ENCODE data around the gene TRIL. TPM values are rescaled to one million over a fixed set of nuclear protein-coding genes. Genes with fewer than 3 reads are reported as not detected.
A peak's percentile ranks its signal among the peaks of the same experiment; 100 is the strongest.

The TRIL gene
- total RNA-seq, 1 donor from 2014 or later, result 0.06 TPM

- no peak overlapping the region for H3K4me3 ChIP-seq (ENCODE audit: low read depth, low read length)
- TF ChIP-seq CTCF (conservative IDR thresholded peaks at IDR 0.05; ENCODE audit: low read depth, low read length), result peak; percentile 87
- no peak for DNase-seq (ENCODE audit: low read depth)
These were observed 36.3 kb downstream of the TRIL start for GRCh38 chr7:28921822-28922221.

- DNase-seq (ENCODE audit: low read depth), result no peak
- no peak for TF ChIP-seq CTCF (conservative IDR thresholded peaks at IDR 0.05; ENCODE audit: low read depth, low read length)
- H3K4me3 ChIP-seq (ENCODE audit: low read depth, low read length), result no peak overlapping the region
These were observed 37.7 kb downstream of the TRIL start for GRCh38 chr7:28920424-28920823.

DNA sequence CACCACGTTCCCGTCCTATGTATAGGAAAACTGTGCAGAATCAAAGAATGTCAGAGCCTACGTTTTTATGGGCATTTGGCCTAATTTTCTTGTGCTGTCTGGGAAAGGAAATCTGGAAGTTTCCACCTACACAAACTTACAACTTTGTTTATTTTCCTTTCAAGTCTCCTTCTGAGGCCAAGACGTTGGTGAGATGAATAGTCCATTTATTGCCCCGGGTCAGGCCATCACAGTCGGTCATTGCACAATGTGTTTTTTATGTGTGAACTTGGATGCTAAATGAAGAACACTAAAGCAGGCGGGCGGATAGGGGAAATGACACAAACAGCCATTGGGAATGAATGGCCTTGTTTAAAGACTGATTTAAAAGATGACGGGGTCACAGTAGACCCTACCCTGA lies 38.6 kb downstream of the TRIL start:
- TF ChIP-seq CTCF (conservative IDR thresholded peaks at IDR 0.05; ENCODE audit: low read depth, low read length), result no peak
- no peak overlapping the region for H3K4me3 ChIP-seq (ENCODE audit: low read depth, low read length)
- no peak for DNase-seq (ENCODE audit: low read depth)

DNA sequence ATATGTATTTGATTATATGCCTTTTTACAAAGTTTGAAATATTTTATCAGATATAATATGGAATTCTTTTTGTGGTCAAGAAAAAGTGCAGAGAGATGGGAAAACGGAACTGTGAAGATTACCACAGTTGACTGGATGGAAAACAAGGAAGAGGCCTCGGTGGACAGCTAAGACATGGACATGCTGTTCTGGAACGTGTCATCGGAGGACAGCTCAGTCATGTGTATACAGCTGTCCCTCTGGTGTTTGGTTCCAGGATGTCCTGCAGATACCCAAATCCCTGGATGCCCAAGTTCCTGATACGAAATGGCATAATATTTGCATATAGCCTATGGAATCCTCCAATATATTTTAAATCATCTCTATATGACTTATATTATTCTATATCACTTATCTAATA lies 49.4 kb downstream of the TRIL start:
- H3K4me3 ChIP-seq (ENCODE audit: low read depth, low read length), result no peak overlapping the region
- TF ChIP-seq CTCF (conservative IDR thresholded peaks at IDR 0.05; ENCODE audit: low read depth, low read length), result no peak
- no peak for DNase-seq (ENCODE audit: low read depth)

- TF ChIP-seq CTCF (conservative IDR thresholded peaks at IDR 0.05; ENCODE audit: low read depth, low read length), result no peak
- H3K4me3 ChIP-seq (ENCODE audit: low read depth, low read length), result no peak overlapping the region
- no peak for DNase-seq (ENCODE audit: low read depth)
These were observed 52.7 kb downstream of the TRIL start for GRCh38 chr7:28905464-28905863.

- peak overlapping the region; percentile 36 for H3K4me3 ChIP-seq (ENCODE audit: low read depth, low read length)
- TF ChIP-seq CTCF (conservative IDR thresholded peaks at IDR 0.05; ENCODE audit: low read depth, low read length), result no peak
- DNase-seq (ENCODE audit: low read depth), result no peak
These were observed 53.5 kb downstream of the TRIL start for GRCh38 chr7:28904578-28905048.

DNA sequence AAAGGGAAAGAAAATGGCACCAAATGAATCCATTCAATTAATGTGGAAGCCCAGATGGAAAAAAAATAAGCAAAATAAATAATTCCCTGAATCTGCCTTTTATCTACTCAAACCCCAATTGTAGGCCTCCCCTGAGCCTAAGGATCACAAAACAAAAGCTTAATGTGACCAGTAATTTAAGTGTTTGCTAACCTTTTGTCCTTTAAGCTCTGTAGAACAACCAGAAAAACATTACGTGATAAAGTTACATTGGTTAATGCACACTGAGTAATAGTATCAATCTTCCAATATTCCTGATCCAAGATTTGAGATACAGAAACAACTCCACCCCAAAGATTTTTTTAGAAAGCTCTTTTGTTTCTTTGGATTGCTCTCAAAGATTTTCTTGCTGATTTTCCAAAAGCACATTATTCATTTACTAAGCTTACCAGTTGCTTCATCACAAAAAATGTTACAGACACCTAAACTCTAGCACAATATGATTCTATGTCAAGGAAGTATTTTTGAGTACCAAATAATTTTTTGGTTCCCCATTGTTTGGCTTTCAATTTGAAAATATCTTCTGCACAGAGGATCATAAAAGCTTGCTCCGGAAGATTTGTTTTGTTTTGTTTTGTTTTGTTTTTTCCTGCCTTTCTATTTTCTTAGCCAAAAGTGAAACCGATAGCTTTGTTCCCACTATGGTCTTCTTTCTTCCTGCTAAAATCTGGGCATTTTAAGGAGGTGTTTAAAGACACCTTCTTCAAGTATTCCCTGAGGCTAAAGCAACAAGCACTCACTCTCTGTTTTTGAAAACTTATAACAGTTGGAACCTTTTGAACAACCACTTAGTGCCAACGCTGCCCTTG lies 54.2 kb downstream of the TRIL start:
- H3K4me3 ChIP-seq (ENCODE audit: low read depth, low read length), result peak overlapping the region; percentile 36
- no peak for TF ChIP-seq CTCF (conservative IDR thresholded peaks at IDR 0.05; ENCODE audit: low read depth, low read length)
- DNase-seq (ENCODE audit: low read depth), result no peak

All from epithelial cell of proximal tubule (primary cell).